Osteoblast (primary cell): ENCODE measurements around the gene SOX12. TPM values are rescaled to one million over a fixed set of nuclear protein-coding genes. Genes with fewer than 3 reads are reported as not detected.
A peak's percentile ranks its signal among the peaks of the same experiment; 100 is the strongest.

Experiments
- DNase-seq: peaks from one replicate; pipeline ENCODE4 v3.0.0; 2011; ENCODE audit warnings: low spot score, mixed read lengths; ENCODE audit not compliant: insufficient read length; ENCODE audit errors: missing footprints
- H2AFZ ChIP-seq: 2 replicates; pipeline ENCODE4 v1.6.0; 2011; ENCODE audit warnings: mild to moderate bottlenecking, low read length
- H3K27ac ChIP-seq: 2 replicates; pipeline ENCODE4 v1.5.1; 2011; ENCODE audit warnings: mild to moderate bottlenecking, low read depth, low read length, moderate library complexity
- H3K27me3 ChIP-seq: 2 replicates; pipeline ENCODE4 v1.6.0; 2012; ENCODE audit warnings: mild to moderate bottlenecking, control low read depth, inconsistent platforms, low read length, moderate library complexity; ENCODE audit not compliant: insufficient read depth
- H3K36me3 ChIP-seq: 2 replicates; pipeline ENCODE4 v1.5.1; 2011; ENCODE audit warnings: mild to moderate bottlenecking, low read length, control low read depth, moderate library complexity; ENCODE audit not compliant: insufficient read depth
- H3K4me1 ChIP-seq: 2 replicates; pipeline ENCODE4 v1.5.1; 2011; ENCODE audit warnings: mild to moderate bottlenecking, low read length, control low read depth, moderate library complexity; ENCODE audit not compliant: insufficient read depth
- H3K4me2 ChIP-seq: 2 replicates; pipeline ENCODE4 v1.6.0; 2011; ENCODE audit warnings: mild to moderate bottlenecking, low read length; ENCODE audit not compliant: insufficient read depth
- H3K4me3 ChIP-seq: fragments of 200-600 bp; sonication (generic); 3 replicates; pipeline ENCODE4 v1.5.1; 2012; ENCODE audit warnings: mild to moderate bottlenecking, low read length, inconsistent platforms; ENCODE audit not compliant: insufficient read depth
- H3K79me2 ChIP-seq: 2 replicates; pipeline ENCODE4 v1.6.0; 2012; ENCODE audit warnings: mild to moderate bottlenecking, low read length, control low read depth, inconsistent platforms; ENCODE audit not compliant: insufficient read depth
- H3K9me3 ChIP-seq: 2 replicates; pipeline ENCODE4 v1.5.1; 2011; ENCODE audit warnings: low read depth, low read length, control low read depth
- H4K20me1 ChIP-seq: 2 replicates; pipeline ENCODE4 v1.6.0; 2012; ENCODE audit warnings: mild to moderate bottlenecking, low read length, control low read depth; ENCODE audit not compliant: insufficient read depth
- CTCF ChIP-seq: IDR thresholded peaks from 2 replicates; pipeline ENCODE4 v1.5.1; 2011; ENCODE audit warnings: mild to moderate bottlenecking, low read depth, low read length, moderate library complexity; ENCODE audit errors: extremely low read depth
- total RNA-seq: library from RNA; depleted of rRNA; stranded (reverse); fragments of >200 nt; gene quantifications from 2 replicates; pipeline ENCODE4 v1.2.3, GENCODE V29; 2012

SOX12 gene
- 6.2 and 6.9 TPM in 2 replicates for total RNA-seq

DNA sequence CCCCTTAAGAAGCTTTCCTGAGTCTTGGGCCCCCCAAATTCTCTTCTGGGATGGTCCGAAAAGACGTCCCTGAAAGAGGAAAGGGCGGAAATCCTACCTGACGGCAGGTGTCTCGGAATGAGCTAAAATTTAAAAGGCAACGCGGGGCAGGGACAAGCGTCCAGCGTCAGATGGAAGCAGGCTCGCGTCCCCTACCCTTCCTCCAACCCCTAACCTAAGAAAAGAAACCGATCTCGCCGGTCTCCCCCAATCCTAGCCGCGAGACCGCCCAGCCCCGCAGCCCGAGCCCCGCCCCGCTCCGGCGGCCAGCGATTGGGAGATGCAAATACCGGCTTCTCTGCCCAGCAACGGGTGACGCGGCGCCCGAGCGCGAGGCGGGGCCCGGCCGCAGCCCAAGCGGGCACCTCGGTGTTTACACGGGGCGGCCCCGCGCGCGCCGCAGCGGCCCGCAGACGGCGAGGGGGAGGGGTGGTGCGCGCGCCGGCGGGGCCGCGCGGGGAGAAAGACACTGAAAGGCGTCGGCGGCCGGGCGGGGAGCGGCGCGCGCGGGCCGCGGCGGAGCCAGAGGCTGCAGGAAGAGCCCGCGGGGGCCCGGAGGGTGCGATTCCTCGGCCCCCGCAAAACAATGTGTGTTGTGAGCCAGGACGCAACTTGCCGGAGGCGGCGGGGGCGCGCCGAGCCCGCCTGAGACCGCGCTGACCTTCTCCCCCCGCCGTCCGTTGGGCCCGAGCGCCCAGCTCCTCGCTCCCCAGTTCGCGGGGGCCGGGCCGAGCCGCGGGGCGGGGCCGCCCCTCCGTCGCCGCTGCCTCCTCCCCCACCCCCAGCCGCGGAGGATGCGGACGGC is at the start of gene SOX12:
TSS of gene SOX12 (plus strand) at position 508 of the 844 bp plus-strand sequence. CDS start 373 bp downstream, outside the sequence.
- peaks cover 13% of the 10 kb centered on the region for H3K79me2 ChIP-seq
- H3K9me3 ChIP-seq: no peaks in the 10 kb centered on the region
- no peak for TF ChIP-seq CTCF
- H4K20me1 ChIP-seq: peaks cover 17% of the 10 kb centered on the region
- peak within 1 kb of the TSS; percentile 82 for H3K27ac ChIP-seq
- H3K27me3 ChIP-seq: no peaks in the 10 kb centered on the region
- no peaks in the 10 kb centered on the region for H3K36me3 ChIP-seq
- H3K4me2 ChIP-seq: peak within 1 kb of the TSS; percentile 100
- H3K4me3 ChIP-seq: peak within 1 kb of the TSS; percentile 86
- peaks cover 27% of the 10 kb centered on the region for H3K4me1 ChIP-seq
- DNase-seq: peak; percentile 99
- H2AFZ ChIP-seq: peak within 1 kb of the TSS; percentile 79

DNA sequence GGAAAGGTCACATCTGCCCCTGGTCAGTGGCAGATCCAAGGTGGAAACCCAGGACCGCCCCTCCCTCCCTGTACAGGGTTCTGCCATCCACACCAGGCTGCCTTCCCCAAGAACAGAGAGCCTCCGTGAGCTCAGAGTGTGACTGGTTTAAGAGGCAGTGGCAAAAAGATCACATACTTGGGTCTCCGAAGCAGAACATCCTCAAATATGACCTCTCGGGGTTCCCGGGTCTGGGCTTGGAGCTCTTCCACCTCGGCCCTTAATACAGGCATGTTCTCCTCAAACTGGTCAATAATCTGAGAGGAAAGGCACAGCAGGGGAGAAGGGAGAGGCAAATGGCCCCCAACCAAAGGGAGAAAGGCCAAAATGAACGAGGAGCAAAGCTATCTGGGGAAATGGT is 49.6 kb upstream of the SOX12 start:
- no peak for DNase-seq
- H3K4me3 ChIP-seq: no peak overlapping the region

GRCh38 chr20:276620-277495 is 48.5 kb upstream of the SOX12 start:
- Histone ChIP-seq H3K27me3 (no peaks in the 10 kb centered on the region), H3K4me3 (no peak overlapping the region), H2AFZ (no peak overlapping the region), H3K9me3 (no peaks in the 10 kb centered on the region), H3K27ac (no peak overlapping the region), H4K20me1 (no peaks in the 10 kb centered on the region), H3K36me3 (no peaks in the 10 kb centered on the region), H3K79me2 (no peaks in the 10 kb centered on the region), H3K4me2 (no peak overlapping the region), H3K4me1 (no peaks in the 10 kb centered on the region)
- no peak for DNase-seq
- no peak for TF ChIP-seq CTCF

More for the DNA sequence above, 49.6 kb upstream of the SOX12 start:
- Histone ChIP-seq H4K20me1 (no peaks in the 10 kb centered on the region), H2AFZ (no peak overlapping the region), H3K27me3 (no peaks in the 10 kb centered on the region), H3K4me2 (no peak overlapping the region), H3K36me3 (no peaks in the 10 kb centered on the region), H3K4me1 (no peaks in the 10 kb centered on the region), H3K9me3 (no peaks in the 10 kb centered on the region), H3K79me2 (no peaks in the 10 kb centered on the region), H3K27ac (no peak overlapping the region)
- TF ChIP-seq CTCF: no peak

- Histone ChIP-seq H3K4me1 (no peaks in the 10 kb centered on the region), H3K36me3 (no peaks in the 10 kb centered on the region), H3K79me2 (no peaks in the 10 kb centered on the region), H2AFZ (no peak overlapping the region), H3K9me3 (no peaks in the 10 kb centered on the region), H3K4me2 (no peak overlapping the region), H3K4me3 (no peak overlapping the region), H4K20me1 (no peaks in the 10 kb centered on the region), H3K27ac (no peak overlapping the region), H3K27me3 (no peaks in the 10 kb centered on the region)
- DNase-seq: no peak
- TF ChIP-seq CTCF: no peak
These were observed 47.9 kb upstream of the SOX12 start for GRCh38 chr20:277496-277781.
